GM18519 (cell line): ENCODE results near the gene UPK3BL1.
"Not testable (repeated sequence)": the region's sequence is repeated elsewhere in the genome, so short reads cannot be mapped to it uniquely, and the experiment has no call there.

ENCODE experiments used
- ATAC-seq: cut with Tn5 transposase; IDR thresholded peaks from one replicate; pipeline ENCODE4 v1.9.1; 2021; ENCODE audit warnings: mild to moderate bottlenecking, moderate library complexity; ENCODE audit not compliant: unreplicated experiment, low FRiP score

UPK3BL1 gene

GRCh38 chr7:102642691-102643090 lies at the start of gene UPK3BL1:
Gene UPK3BL1 (minus strand): TSS chr7:102642791. CDS start chr7:102642741, 50 bp downstream.
- ATAC-seq, result not testable (repeated sequence)

- ATAC-seq, result not testable (repeated sequence)
Measured at GRCh38 chr7:102690602-102691001, 48.0 kb upstream of the UPK3BL1 start.

GRCh38 chr7:102689436-102690282 lies 47.1 kb upstream of the UPK3BL1 start:
- ATAC-seq, result peak; percentile 65

- peak; percentile 47 for ATAC-seq
Measured at GRCh38 chr7:102688299-102689036, 45.9 kb upstream of the UPK3BL1 start.

- not testable (repeated sequence) for ATAC-seq
Measured at GRCh38 chr7:102682560-102682959, 40.0 kb upstream of the UPK3BL1 start.

- ATAC-seq, result not testable (repeated sequence)
Measured at GRCh38 chr7:102680780-102681179, 38.2 kb upstream of the UPK3BL1 start.

GRCh38 chr7:102675545-102675944 lies 33.0 kb upstream of the UPK3BL1 start:
- not testable (repeated sequence) for ATAC-seq

GRCh38 chr7:102673447-102674067 lies 31.0 kb upstream of the UPK3BL1 start:
- ATAC-seq, result not testable (repeated sequence)

GRCh38 chr7:102671956-102672307 lies 29.3 kb upstream of the UPK3BL1 start:
- ATAC-seq, result peak; percentile 17

GRCh38 chr7:102671166-102671955 lies 28.8 kb upstream of the UPK3BL1 start, which contains the start of gene POLR2J2:
Gene POLR2J2 (minus strand): TSS chr7:102671663. CDS start chr7:102671601, 62 bp downstream.
- ATAC-seq, result peak; percentile 77

- not testable (repeated sequence) for ATAC-seq
Measured at GRCh38 chr7:102667523-102667922, 24.9 kb upstream of the UPK3BL1 start.

GRCh38 chr7:102666850-102667249 lies 24.3 kb upstream of the UPK3BL1 start:
- ATAC-seq, result not testable (repeated sequence)

GRCh38 chr7:102664765-102665164 lies 22.2 kb upstream of the UPK3BL1 start:
- not testable (repeated sequence) for ATAC-seq

- ATAC-seq, result not testable (repeated sequence)
Measured at GRCh38 chr7:102649924-102650323, 7.3 kb upstream of the UPK3BL1 start, which contains the start of gene SPDYE2B. Gene SPDYE2B (plus strand): TSS chr7:102650319. CDS start chr7:102652349, 2,030 bp downstream.

- not testable (repeated sequence) for ATAC-seq
Measured at GRCh38 chr7:102647813-102648212, 5.2 kb upstream of the UPK3BL1 start.

- ATAC-seq, result not testable (repeated sequence)
Measured at GRCh38 chr7:102643404-102643803, 813 bp upstream of the UPK3BL1 start.

- ATAC-seq, result not testable (repeated sequence)
Measured at GRCh38 chr7:102638848-102639247, 3.7 kb downstream of the UPK3BL1 start.

GRCh38 chr7:102636956-102637355 lies 5.6 kb downstream of the UPK3BL1 start:
- not testable (repeated sequence) for ATAC-seq

- not testable (repeated sequence) for ATAC-seq
Measured at GRCh38 chr7:102635354-102635753, 7.2 kb downstream of the UPK3BL1 start.

- ATAC-seq, result not testable (repeated sequence)
Measured at GRCh38 chr7:102634299-102634698, 8.3 kb downstream of the UPK3BL1 start.
